HG03432 (cell line): ENCODE data around the gene SH3D21.

Experiments used
- ATAC-seq: cut with Tn5 transposase; IDR thresholded peaks from one replicate; pipeline ENCODE4 v1.9.1; 2021; ENCODE audit warnings: mild to moderate bottlenecking, moderate library complexity; ENCODE audit not compliant: unreplicated experiment

Gene SH3D21

DNA sequence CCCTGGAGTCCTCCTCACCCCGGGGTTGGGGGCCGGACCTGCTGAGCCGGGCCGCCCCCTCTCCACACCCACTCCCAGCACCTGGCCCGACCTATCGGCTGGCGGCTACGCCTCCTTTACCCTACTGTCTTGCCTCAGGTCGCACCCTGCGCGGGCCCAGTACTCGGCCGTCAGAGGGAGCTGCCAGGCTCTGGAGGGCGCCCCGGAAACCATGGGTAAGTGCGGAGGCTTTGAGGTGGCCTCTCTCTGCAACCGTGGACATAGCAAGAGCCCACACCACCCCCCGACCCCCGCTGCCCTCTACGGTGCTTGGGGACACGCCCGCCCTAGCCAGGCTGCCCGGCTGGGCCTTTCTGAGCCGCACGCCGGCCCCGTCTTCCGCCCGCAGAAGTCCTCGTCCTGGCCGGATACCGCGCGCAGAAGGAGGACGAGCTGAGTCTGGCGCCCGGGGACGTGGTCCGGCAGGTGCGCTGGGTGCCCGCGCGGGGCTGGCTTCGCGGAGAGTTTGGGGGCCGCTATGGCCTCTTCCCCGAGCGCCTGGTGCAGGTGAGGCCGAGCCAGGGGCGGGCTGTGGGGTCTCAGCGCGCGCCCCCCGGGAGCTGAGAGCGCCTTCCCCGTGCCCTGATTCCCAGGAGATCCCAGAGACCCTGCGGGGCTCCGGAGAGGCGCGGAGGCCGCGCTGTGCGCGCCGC, at the start of gene SH3D21:
TSS of gene SH3D21 (plus strand) at position 159 of the 692 bp plus-strand sequence. CDS start at position 212, 53 bp downstream.
- peak; percentile 40 for ATAC-seq

DNA sequence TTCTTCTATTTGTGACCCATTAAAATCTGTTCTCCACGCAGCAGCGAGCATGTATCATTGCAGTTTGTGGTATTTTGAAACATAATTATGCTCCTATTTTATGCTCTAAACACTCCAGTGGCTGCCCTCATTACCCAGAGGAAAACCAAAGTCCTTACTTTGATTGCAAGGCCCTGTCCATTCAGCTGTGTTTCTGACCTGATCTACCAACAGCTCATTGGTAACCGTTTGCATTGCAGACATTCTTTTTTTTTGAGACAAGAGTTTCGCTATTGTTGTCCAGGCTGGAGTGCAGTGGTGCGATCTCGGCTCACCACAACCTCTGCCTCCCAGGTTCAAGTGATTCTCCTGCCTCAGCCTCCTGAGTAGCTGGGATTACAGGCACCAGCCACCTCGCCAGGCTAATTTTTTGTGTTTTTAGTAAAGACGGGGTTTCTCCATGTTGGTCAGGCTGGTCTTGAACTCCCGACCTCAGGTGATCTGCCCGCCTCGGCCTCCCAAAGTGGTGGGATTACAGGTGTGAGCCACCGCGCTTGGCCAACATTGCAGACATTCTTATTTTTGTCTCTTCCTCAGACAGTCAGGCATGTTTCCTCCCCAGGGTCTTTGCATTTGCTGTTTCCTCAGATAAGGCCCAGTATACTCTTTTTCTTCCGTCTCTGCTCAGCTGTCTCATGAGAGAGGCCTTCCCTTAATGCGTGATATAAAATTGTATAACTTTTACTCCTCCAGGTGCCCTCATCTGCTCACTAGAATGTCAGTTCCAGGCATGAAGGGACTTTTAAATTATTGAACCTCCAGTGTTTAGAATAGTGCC, 49.4 kb upstream of the SH3D21 start:
- ATAC-seq, result no peak

DNA sequence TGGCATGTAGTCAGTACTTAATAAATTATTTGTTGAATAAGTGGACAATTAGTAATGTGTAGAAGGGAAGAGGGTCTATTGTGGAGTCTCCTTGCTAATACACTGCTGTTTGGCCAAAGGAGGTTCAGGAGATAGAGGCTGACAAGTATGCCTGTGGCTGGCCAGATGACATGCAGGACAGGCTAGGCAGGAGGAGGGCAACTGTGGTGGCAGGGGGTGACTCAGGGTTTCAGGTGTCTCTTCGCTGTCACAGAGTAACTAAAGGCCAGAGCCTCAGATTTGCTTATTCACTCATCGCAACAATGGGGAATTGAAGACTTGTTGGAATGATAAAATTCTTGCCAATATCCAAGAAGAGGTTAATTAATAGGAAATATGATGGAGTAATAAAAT, 48.8 kb upstream of the SH3D21 start:
- peak; percentile 72 for ATAC-seq

DNA sequence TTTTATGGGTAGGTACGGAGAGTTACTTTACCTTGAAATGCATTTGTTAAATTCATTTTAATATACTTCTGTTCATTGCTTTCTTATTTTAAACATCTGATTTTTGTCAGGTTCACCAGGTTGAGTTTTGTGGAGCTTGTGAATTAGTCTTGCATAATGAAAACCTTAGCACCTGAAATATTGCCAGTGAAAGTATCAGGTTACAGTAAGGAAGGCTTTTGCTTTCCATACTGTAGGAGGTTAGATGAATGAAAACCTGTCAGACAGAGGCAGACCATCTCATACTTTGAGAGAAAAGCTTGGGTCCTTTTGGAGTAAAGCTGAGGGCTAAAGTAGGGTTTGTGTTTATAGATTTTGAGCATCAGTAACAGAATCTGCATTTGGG, 47.2 kb upstream of the SH3D21 start:
- no peak for ATAC-seq

DNA sequence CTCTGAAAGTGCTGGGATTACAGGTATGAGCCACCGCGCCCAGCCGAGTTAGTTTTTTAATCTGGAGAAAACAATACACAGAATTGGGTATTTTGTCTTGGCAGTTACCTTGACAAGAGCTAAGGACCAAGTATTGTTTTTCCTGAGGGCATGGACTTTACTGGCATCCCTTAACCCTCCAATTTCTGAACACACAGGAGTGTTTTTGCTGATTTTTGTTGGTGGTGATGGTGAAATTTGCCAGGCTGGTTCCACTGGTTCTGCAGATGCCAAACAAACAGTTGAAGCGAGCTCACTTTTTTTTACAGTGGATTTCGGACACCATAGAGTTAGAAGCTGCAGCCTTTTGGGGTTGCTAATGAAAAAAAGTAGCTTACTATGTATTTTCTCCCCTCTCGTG, 37.2 kb upstream of the SH3D21 start:
- ATAC-seq, result no peak

DNA sequence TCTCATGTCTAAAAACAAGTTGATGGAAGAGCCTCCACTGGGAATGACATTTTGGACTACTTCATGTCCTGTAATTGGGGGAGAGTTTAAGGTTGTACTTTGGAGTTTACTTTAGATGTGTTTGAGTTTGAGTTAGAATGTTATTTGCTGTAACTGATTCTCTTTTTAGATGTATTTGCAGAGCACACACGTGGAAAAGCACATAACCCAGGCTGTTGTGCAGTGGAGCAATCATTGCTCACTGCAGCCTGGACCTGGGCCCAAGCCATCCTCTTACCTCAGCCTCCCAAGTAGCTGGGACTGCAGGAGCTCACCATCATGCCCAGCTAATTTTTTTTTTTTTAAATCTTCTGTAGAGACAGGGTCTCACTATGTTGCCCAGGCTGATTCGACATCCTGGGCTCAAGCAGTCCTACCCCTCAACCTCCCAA, 36.7 kb upstream of the SH3D21 start:
- ATAC-seq, result no peak

DNA sequence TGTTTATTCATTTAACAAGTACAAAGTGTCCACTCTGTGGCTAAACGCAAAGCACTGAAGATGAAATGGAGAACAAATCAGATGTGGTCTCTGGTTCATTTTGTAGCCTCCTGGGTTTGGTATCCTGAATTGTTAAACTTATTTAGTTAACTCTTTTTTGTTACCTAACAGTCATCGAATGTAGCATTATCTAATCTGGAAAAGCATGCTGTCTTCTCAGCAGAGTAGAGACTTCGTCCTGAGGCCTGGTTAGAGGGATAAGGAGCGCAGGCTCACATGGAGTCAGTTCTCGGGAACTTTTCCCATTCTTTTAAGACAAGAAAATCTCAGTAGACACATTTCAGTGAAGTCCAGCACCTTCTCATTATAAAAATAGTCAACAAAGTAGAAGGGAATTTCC, 33.1 kb upstream of the SH3D21 start:
- ATAC-seq, result no peak

DNA sequence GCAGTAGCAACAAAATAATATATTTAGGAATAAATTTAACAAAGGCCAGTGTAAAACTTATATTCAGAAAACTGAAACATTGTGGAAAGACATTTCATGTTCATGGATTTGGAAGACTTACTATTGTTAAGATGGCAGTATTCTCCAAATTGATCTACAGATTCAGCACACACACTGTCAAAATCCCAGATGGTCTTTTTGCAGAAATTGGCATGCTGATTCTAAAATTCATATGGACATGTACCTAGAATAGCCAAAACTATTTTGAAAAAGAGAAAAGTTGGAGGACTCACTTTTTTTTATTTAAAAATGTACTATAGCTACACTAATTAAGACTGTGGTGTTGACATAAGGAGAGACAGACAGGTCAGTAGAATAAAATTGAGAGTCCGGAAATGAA, 32.0 kb upstream of the SH3D21 start:
- ATAC-seq, result no peak

DNA sequence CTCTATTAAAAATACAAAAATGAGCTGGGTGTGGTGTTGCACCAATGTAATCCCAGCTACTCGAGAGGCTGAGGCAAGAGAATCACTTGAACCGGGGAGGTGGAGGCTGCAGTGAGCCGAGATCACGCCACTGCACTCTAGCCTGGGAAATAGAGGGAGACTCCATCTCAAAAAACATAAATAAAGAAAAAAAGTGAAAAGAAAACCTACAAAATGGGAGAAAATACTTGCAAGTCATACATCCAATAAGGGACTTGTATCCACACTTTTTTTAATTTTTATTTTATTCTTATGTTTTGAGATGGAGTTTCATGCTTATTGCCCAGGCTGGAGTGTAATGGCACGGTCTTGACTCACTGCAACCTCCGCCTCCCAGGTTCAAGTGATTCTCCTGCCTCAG, 29.5 kb upstream of the SH3D21 start:
- no peak for ATAC-seq

DNA sequence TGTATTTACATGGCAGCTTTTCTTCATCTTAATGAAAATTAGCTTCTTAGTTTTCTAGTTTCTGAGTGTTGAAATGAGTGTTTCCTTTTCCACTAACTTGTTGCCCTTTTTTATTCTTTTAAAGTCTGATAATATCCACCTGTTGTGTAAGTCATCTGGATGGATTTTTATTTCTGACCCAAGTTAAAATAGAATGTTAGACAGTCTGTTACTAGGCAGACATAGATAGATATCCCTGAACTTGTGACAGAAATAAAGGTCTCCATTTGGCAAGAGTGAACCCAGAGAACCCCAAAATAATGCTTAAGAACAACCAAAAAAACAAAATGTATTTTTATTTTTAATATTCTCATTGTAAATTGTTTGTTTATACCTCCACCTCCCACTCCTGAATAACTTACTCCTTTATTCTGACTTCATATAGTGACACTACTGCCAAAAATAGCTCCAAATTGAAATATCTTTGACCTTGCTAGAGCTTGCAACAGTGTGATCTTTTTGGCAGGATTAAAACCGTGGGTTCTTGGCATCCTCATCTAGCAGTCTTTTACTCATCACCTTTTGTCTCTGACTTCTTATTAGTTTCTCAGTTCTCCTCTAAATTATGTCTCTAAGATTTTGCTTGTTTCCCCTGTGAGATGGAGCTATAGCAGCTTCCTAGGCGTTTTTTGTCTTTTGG, 26.9 kb upstream of the SH3D21 start:
- ATAC-seq, result no peak

DNA sequence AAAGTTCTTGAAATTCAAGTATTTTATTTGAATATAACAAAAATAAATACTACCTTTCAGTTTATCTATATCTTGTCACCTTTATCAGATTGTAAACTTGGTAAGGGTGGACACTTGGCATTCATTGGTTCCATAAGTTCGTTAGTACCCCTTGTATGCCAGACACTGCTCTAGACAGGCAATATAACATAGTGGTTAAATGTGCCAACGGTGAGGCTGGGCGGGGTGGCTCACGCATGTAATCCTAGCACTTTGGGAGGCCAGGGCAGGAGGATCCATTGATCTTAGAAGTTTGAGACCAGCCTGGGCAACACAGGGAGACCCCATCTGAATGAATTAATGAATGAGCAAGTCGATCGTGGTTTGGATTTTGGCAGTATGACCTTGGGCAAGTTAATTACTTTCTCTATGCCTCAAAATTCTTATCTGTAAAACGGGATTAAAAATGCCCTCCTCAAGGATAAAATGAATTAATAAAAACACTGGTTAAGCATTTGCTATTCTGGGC, 26.3 kb upstream of the SH3D21 start:
- no peak for ATAC-seq

DNA sequence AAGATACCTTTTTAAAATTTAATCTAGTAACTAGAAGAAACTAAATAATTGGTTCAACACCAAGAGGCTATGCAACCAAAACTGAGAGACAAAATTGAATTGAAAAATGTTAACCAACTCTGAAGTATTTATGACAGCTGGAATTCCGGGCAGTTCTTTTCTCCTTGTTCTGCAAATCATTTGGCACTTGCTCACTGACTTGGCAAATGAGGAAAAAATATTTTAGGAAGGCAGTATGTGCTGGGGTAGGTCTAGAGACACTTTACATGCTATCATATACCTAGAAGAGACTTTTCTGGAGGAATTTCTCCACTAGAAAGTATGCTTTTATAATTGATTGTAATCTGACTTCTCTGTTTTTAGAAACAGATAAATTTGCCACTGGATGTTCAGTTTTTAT, 22.1 kb upstream of the SH3D21 start:
- no peak for ATAC-seq

DNA sequence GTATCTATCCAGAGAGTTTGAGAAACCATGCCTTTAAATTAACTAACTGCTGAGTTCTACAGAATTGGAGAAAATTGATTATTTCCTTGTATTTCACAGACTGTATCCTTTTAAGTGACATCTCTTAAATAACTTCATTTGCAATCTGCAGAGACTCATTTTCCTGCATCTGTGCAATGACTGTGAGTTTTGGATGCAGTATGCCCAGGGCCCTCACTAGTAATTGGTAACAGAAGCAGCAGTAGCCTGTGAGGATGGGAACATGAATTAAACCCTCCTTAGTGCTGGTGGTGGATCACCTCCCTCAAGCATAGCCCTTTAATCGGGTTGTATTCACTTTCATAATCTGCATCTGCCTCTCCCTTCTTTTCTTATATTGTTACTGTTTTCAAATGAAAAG, 21.7 kb upstream of the SH3D21 start:
- ATAC-seq, result no peak

DNA sequence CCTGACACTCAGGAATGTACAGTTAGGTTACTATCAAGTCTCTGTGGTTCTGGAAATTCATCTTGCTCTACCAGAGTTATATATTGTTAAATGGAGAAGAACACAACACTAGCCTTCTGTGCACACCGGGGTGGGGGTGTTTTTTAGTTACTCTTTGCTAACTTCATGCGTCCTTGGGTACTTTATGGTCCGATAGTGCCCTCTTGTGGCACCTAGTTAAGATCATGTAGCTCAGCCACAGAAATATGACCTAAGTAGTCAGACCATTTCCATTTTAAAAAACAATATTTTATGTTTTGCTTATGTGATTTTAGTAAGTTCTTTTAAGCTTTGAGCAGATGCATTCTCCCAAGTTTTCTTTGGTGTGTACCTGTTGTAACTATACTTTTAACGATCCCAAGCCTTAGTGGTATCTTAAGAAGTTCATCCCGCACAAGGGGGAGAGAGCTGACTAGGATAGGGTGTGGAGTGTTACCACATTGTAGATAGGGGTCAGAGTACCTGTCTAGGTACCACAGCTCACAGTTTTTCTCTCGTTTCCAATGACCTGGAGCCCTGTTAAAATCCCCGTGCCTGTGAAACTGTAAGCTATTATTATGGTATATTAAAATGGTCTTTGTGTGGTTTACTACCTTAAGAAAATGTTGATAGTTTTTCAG, 20.6 kb upstream of the SH3D21 start:
- ATAC-seq, result no peak

DNA sequence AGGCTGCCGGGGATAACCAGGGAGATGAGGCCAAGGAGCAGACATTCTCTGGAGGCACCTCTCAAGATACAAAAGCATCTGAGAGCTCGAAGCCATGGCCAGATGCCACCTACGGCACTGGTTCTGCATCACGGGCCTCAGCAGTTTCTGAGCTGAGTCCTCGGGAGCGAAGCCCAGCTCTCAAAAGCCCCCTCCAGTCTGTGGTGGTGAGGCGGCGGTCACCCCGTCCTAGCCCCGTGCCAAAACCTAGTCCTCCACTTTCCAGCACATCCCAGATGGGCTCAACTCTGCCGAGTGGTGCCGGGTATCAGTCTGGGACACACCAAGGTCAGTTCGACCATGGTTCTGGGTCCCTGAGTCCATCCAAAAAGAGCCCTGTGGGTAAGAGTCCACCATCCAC, 19.4 kb upstream of the SH3D21 start:
- ATAC-seq, result no peak

DNA sequence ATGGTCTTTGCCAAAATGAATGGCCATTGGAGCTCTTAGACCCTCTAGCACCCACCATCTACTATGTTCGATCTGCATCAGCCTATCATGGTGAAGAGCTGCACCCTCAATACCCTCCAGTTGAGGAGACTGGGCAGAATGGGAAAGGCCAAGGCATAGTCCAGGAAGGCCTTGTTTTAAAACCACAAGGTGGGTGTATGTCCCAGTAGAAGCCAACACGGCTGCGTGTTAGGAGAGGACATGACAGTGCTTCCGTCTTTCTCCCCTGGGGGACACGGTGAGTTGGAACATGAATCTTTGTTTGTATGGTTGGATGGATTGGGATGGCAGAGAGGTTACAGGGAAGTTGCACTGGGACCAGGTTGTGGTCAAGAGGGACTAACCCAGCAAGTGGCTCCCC, 18.6 kb upstream of the SH3D21 start:
- ATAC-seq, result no peak

DNA sequence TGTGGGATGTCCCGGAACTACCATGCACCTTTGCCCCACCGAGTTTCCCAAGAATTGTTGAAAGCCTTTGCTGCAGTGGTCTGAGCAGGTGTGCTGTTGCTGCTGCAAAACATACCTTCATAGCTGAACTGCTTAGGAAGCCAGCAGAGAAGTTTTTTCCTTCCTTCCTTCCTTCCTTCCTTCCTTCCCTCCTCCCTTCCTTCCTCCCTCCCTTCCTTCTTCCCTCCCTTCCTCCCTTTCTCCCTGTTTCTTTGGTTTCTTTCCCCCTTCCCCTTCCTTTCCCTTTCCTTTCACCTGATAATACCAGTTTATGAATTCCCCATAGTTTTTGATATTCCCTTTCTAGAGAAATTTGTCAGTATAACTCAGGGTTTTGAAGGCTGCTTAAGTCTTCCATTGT, 10.8 kb upstream of the SH3D21 start:
- ATAC-seq, result no peak

DNA sequence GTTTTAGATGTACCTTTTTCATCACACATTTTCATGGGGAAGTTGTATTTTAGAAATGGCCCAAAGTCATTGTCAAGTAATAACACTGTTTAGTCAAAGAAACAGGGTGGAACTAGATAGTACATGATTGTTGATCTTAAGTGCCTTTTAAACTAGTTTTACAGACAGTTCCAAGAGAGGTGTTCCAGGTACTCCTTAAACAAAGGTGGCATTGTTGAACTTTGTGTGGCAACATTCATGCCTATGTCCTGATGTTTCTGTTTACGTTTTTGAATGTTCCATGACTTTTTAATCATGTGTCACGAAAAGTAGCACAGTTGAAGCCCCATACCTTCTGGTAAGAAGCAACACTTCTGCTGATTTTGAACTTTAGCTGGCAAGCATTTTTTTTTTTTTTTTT, 9.1 kb upstream of the SH3D21 start:
- no peak for ATAC-seq

DNA sequence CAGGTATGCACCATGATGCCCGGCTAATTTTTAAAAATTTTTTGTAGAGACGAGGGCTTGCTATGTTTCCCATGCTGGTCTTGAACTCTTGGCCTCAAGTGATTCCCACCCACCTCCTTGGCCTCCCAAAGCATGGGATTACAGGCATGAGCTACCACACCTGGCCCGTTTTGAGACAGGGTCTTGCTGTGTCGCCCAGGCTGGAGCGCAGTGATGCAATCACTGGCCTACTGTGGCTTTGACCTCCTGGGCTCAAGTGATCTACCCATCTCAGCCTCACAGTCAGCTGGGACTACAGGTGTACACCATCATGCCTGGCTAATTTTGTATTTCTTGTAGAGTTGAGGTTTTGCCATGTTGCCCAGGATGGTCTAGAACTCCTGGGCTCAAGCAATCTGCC, 7.5 kb upstream of the SH3D21 start:
- ATAC-seq, result no peak

DNA sequence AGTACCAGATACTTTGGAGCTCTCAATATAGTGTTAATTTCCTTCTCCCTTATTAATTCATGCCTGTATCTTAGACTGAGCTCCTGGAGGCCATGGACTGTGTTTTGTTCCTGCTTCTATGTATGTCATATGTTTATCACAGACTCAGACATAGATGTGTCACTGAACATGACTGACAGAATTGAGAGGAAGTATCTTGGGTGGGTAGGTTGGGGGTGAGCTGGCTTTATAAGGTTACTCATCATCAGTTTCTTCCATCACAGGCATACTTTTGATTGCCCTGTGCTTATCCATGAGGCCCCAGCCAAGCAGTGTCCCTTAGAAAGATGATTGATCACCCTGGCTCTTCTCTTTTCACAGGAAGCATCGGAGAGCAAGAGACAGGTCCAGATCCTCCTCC, 5.6 kb upstream of the SH3D21 start:
- ATAC-seq, result no peak

DNA sequence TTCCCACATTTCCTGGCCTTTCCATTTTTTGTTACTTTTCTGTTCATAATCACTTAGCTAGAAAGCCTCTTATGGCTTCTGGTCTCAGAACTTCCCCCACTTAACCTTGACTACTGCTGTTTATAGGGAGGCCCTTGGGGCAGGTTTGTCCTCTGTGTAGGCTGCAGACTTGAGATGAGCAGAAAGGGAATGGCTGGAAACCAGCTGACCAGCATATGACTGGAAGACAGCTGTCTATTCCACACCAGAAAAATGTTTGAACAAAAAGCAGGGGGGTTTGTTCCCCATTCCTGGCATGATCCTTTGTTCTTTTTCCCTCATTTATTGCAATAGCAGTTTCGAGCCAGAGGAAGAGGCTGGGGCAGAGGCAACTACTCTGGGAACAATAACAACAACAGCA, 4.9 kb upstream of the SH3D21 start:
- no peak for ATAC-seq
